Stimulated activated CD4-positive, alpha-beta T cell treated with anti-CD3 and anti-CD28 coated beads, Interleukin-15, amount 100 ng/mL, for 24 hours (primary cell): Measurements from ENCODE around the gene LIPM.
A peak's percentile ranks its signal among the peaks of the same experiment; 100 is the strongest.
"Not testable (repeated sequence)": the region's sequence is repeated elsewhere in the genome, so short reads cannot be mapped to it uniquely, and the experiment has no call there.

Source experiments
- DNase-seq: peaks from one replicate; pipeline ENCODE4 v3.0.0-alpha.2; 2020

LIPM gene

DNA sequence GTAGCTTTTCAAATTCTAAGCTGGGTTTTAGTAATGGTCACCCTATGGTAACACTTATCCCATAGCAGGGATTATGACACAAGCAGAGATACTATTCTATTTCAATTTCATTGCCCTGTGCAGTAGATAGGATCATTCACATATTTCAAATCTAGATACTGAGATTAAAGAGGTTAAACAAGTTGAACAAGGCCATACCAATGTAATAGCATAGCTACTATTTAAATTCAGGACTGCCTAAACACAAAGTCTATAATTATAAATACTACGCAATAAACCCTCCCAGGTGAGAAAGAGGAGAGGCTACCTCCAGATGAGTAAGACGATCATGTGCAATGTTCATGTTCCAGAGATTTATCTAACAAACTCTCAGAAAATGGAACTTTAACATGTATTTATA, 1.1 kb downstream of the LIPM start:
- DNase-seq, result no peak

DNA sequence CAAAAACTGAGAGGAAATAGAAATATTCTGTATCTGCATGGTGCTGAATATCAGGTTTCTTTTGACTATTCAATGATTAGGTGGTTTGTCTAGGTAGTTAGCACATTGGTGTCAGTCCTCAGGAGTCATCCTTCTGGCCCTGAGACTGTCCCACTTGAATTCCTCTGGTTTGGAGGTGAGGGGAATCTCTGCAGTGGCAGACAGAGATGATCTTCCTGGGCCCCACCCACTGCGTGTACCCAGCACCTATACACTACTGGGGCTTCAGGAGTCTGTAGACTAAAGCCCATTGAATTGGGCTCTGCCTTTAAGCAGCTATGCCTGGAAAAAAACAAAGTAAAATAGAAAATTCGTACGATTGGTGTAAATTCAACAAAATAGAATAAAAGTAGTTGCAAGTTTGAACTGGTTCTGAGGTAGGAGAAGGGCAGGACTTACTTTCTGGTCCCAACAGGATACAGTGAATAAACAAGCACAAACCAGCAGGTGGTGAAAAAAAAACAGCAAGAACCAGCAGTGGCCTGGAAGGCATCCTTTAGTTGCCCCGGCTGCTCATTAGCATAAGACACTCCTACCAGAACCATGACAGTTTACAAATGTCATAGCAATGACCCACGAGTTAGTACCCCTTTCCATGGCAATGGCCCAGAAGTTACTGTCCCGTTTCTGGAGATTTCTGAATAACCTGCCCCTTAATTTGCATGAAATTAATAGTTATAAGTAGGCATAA, 1.7 kb downstream of the LIPM start:
- no peak for DNase-seq

DNA sequence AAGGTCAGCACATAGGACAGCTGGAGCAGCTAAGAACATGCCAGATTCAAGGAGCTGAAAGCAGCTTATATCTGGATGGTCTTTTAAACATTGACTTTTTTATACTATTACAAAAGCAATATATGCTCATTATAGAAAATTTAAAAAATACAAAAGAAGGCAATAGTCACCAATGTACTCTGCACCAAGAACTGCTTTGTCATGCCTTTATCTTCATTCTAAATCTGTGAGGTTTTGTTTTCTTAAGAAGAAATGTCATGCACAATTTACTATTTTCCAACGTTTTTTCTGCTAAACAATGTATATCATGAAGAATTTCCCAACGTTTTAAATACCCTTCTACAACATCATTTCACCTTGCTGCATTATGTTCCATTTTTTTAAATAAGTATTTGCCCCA, 2.8 kb downstream of the LIPM start:
- no peak for DNase-seq

DNA sequence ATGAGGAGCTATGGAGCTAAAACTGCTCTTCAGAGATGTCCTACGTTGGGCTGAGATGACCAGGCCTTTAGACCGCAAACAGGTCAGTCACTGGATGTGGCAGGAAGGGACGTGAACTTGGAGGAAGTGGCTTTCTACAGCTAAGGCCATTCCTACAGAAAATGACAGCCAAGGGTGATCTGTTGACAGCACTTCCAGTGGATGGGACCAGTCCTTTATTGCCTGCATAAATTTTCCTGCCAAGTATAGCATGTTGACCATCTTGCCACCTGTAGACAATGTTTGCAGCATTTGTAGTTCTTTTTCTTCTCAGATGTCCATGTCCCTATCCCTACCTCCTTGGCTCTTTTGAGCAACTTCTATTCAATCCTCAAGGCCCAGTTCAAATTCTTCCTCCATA, 3.4 kb downstream of the LIPM start:
- DNase-seq, result no peak

DNA sequence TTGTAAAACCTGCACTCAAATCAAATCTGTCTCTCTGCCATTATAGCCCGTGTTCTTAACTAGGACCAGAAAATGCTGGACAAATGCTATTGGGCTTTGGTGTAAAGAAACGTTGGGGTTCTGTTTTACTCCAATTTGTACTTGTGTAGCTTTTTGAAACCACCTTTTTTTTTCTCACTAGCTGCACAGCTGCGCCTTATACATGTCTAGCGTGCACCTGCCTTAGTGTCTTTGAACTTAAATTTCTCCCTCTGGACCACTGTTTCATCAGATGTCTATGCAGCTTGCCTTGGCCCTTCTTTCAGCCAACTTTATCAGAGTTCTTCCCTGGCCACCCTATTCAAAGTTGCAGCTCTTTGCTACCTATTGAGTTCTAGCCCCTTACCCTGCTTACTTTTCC, 7.1 kb downstream of the LIPM start:
- no peak for DNase-seq

DNA sequence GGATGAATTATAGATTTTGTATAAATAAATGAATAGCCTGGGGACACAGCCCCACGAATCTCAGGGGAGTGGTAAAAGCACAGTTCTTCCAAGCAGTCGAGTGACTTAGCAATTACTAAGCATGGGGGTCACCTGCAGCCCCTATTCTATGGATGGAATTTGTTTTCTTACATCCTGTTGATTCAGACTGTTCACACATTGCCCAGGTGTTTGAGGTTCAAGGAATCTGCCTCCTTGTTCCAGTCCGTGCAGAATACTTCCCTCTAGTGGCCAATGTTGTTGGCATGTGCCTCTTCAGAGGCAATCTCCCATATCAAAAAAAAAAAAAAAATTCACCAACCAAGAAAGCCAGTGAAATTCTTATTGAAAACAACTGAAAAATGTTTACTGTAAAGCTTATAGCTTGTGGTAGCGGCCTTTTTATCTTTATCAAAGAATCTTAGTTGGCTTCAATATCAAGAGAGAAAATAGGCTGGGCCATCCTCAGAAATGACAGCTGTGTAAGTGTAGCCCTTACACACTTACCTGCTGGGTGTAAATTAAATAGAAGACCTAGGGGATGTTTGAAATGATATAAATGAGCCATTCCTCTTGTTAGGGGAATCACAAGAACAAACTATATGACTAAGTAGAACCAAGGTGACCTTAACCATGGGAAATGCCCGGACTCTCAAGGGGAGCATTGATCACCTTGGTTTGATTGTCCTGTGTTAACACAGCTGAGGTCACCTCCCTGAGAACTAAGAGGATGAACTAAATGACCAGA, 7.8 kb downstream of the LIPM start:
- peak; percentile 31 for DNase-seq

DNA sequence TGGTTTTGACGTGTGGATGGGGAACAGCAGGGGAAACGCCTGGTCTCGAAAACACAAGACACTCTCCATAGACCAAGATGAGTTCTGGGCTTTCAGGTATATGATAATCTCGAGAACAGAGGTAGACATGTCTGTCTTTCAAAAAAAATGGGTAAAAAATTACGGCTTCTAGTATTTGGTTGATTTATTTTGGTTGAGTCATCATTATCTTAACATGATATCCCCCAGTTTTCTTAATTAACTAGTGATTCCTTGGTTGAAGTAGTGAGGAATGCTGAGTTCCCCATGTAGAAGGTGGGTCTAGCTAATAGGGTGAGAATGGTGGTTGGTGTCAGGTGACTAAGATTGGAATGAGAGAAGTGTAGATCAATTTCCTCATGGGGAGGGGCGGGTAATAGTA, 10.7 kb downstream of the LIPM start:
- DNase-seq, result no peak

DNA sequence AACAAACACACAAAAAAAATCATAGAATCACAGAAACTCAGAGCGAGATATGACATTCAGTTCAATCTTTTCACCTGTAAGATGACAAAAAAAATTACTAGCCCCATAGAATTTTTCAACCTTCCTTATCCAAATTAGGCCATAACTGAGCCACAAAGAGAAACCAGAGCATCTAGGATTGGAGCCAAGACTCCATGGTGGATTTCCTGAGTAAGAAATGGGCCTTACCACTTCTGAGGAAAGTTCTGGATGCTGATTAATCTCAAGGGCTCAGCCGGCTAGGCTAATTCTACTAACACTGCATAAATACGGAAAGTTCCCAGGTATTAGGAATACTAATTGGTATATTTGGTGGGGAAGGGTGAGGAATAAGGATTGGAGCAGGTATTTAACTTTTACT, 16.8 kb downstream of the LIPM start:
- DNase-seq, result no peak

DNA sequence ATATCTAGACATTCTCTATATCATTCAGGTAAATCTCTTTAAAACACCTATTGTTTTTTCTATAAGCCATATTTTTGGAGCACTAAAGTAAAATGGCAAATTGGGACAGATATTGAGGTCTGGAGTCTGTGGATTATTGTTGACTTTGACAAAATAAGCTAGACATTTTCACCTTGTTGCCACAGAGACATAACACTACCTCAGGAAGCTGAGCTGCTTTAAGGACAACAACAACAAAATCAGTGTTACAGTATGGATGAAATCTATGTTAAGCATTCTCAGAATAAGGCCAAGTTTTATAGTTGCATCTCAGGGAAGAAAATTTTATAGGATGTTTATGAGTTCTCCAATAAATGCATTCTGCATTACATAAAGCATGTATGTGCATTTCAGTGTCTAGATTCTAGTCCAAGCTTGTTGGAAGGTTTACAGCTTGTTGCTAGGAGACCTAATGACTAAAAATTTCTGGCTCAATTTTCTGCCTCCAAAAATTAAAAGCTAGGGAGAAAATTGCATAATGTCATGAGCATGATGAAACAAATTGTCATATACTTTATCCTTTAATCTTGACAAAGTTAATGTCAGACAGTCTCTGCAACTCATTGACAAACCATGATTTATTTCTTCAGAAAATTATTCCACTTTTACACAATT, 18.3 kb downstream of the LIPM start:
- no peak for DNase-seq

DNA sequence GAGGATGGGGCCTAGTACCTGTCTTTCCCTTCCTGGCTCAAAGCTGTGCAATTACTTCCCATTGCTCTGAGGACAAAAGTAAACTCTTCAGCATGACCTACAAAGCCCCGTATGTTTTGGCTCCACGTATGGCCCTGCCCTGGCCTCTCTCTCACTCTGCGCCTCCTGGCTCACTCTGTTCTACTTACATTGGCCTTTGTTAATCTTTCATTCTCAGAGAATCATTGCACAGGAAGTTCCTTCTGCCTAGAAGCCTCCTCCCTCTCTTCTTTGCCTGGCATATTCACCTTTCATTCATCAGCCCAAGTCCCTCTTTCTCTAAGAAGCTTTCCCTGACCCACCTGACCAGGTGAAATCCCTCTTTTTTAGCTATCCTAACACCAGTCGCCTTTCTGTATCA, 23.9 kb downstream of the LIPM start:
- no peak for DNase-seq

DNA sequence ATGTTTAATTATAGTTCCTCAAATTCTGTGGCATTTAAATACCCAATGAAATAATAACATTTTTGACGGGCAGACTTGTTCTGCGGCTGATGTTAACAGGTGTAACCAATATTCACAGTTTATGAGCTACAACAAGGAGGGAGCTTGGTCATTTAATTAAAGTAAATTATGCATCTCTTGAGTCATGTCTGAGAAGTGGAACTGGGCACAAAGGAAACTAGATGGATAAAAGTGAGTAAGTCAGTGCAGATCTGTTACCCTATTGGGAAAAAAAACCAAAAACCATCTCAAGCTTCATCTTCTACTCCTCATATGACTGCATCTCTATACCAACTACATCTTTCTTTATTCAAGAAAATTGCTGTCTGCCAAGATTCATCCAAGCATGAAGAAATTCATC, 25.1 kb downstream of the LIPM start:
- DNase-seq, result no peak

DNA sequence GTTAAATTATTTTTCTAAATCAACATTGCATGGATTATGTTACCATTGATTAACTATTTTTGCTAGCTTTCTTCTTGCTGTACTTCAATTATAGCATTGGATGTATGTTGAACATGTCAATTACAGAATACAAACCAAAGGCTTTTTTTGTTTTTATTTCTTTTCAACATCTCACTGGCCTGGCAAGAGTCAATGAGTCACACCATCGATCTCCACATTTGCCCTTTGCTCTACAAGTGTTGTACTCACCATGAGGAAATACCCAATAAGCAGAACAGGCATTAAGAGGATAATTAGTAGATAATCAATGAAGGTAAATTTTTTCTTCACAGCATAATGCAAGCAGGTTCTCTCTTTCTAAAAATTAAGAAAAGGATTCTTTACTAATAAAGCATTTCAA, 25.8 kb downstream of the LIPM start:
- no peak for DNase-seq

DNA sequence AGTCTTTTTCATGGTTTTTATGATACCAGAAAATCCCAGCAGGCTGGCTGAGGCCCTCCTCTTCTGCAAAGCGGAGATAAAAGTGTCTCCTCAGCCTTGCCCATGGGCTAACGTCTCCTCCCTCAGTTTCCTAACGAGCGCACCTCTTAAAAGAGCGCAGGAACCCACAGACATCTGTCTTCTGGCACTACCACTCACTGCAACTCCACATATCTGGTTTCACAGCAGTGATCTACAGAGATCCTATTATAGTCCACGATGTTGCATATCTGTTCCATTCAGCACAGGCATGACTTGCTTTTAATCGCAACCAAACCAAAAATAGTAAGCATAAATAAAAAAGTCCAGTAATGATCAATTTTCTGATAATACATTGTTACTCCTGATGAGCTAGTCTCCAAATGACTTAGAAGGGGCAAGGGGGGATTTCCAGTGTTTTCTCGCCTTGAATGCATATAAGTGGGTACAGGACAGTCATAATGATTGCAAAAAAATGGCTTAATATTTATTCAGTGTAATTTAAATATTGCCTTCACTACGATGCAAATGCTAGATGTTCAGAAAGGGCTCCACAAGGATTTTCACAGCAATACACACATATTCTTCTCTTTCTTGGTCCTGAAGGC, 28.2 kb downstream of the LIPM start:
- DNase-seq, result no peak

DNA sequence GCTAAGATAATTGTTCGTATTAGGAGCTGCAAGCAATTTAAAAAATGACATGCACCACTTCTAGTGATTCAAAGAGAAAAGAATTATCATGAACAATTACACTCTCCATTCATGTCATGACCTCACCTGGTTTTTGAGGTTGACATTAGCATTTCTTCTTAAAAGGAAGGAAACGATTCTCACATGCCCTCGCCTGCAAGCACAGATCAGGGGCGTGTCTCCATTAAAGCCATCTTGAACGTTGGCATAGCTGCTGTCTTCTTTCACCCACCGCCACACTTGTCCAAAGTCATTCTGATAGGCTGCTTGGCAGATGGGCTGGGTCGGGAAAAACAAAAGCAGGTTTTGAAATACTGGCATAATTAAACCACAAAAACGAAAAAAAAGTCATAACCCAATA, 29.2 kb downstream of the LIPM start:
- DNase-seq, result peak; percentile 55

DNA sequence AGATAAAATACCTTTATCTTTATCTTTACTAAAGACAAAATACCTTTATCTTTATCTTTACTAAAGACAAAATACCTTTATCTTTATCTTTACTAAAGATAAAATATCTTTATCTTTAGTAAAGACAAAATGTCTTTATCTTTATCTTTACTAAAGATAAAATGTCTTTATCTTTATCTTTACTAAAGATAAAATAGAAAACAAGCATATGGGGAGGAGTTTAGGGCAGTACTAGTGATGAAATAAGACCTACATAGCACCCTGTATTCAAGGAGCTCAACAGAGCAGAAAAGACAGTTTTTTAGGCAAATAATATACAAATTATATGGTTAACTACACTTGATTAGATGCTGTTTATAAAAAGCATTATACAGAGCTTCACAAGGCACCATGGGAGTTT, 29.8 kb downstream of the LIPM start:
- DNase-seq, result no peak

DNA sequence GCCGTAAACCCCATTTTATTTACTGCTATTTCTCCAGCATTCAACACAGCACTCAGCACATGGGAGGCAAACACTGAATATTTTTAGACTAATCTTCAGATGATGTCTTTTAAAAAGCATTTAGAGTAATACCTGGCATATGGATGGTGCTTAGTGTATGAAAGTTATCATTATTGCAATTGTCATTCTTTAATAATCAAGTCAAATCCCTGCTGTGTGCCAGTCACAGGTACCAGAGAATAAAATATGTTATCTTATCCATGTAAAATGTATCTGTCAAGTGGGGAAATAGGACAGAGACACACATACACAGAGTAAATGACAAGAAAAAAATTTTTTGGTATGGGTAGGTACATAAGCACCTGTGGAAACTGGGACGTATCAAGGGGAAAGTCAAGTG, 30.6 kb downstream of the LIPM start:
- DNase-seq, result no peak

DNA sequence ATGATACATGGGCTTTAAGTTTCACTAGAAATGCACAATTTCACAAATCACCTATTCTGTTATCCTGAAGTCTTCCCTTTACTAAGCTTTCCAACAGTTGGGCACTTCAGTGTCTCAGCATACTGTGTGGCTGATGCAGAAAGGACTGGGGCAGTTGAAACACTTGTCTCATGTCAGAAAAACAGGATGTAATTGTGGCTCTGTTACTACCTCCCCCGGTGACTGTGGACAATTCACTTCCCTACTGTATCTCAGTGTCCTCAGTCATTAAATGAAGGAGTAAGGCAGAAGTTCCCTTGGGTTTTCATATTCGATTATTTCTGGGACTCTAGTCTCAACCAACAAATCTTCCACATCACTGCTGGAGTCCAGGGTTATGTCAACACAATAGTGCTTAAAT, 31.2 kb downstream of the LIPM start:
- no peak for DNase-seq

DNA sequence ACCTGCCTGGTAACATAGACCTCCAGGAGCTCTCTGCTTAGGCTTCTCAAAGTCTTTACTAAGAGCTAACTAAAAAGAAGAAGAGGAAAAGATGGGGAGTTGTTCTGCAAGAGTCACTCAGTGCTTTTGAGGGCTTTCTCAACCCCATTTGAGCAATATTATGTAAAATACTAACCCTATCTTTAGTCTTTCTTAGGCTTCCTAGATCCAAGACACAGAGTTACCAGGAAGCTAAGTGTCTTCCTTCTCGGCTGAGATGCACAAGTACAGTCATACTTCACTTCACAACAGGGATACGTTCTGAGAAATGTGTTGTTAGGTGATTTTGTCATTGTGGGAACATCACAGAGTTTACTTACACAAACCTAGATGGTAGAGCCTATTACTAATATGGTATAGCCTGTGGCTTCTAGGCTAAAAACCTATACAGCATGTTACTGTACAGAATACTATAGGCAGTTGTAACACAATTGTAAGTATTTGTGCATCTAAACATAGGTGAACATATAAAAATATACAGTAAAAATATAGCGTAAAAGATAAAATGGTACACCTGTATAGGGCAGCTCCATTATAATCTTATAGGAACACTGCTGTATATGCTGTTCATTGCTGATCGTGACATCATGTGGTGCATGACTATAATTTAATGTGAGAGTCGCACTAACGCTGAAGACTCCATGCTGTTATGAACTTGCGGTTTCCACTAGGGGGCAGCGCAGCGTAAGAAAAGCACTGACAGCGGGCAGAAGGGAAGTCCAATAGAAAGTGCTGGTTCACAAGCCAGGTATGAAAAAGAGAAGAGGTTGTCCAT, 32.8 kb downstream of the LIPM start:
- peak; percentile 91 for DNase-seq

DNA sequence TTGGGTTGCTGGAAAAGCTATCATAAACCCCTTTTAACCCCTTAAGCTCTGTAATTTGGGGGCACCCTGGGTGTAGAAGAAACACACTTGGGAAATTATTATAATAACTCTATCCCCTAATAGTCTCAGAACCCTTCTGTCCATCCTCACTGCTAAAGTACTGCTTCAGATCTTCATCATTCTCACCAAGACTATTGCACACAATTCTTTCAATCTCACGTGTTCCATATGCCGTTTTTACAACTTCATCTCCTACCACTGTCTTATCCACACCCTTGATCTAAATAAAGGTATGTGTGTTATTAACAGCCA, 33.3 kb downstream of the LIPM start:
- no peak for DNase-seq

DNA sequence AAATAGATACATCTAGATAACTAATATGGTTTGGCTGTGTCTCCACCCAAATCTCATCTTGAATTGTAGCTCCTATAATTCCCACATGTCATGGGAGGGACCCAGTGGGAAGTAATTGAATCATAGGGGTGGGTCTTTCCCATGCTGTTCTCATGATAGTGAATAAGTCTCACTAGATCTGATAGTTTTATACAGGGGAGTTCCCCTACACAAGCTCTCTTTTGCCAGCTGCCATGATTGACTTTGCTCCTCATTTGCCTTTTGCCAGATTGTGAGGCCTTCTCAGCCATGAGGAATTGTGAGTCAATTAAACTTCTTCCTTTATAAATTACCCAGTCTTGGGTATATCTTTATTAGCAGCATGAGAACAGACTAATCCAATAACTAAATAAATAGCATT, 35.1 kb downstream of the LIPM start:
- DNase-seq, result not testable (repeated sequence)

DNA sequence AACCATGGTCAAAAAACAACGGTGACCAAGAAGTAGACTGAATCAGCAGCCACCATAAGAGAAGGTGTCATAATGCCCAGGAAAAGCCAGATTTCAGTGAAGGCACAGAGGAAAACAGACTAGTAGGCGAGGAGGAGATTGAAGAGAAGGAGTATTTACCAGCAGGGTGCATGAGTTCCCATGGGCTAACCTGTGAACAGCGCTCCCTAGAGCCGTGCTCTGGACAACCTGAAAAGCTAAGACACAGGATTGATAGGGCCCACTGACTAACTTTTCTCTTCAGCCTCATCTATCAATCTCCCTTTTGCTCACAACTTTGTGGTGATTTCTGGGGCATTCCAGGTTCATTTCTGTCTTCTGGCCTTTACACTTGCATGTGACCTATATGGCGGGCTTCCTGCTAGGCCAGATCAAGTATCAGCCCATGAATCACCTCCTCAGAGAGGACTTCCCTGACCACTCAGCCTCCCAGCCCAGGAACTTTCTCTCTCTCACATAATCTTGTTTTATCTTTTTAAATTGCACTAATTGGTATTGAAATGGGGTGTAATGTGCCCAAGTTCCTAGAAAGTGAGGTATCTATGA, 36.3 kb downstream of the LIPM start:
- no peak for DNase-seq

DNA sequence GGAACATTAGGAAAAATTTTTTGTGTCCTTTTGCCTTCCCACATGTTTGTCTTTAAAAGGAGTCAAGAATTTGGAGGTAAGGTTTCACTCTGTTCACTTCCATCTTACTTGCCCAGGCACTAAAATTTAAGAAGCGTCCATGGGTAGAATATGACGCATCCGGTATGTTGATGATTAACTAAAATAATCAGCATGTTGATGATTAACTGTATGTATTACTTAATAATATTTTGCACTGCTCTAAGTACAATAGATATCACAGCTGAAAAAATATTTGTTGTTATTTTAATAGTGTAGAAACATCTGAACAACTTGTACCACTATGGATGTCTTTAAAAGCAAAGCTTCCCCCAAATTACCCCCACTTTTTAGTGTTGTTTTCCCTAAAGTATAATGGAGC, 37.6 kb downstream of the LIPM start:
- DNase-seq, result no peak

DNA sequence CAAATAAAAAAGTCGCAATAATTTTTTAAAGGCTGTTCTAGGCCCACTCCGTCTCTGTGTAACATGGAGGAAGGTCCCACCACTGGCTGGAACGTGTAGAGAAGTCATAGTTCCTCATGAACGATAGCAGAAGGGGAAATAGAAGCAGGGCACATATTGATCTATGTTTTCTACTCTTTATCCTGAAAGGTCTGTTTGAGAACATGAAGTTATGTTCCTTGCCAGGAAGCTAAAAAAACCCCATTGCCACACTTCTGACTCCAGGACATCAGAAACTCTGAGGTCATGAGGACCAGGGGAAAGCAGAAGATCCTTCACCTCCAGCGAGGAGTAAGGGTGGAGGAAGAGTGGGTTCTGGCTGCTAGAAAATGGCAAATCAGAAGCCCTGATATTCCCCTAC, 38.4 kb downstream of the LIPM start:
- no peak for DNase-seq
